Common myeloid progenitor, CD34-positive (primary cell): ENCODE measurements around the gene RAB20. TPM values are rescaled to one million over a fixed set of nuclear protein-coding genes. Genes with fewer than 3 reads are reported as not detected.
"Not testable (repeated sequence)": the region's sequence is repeated elsewhere in the genome, so short reads cannot be mapped to it uniquely, and the experiment has no call there.

ENCODE experiments used
- CTCF ChIA-PET: fragments of 350-600 bp; sonication (Branson Sonifier 250); formaldehyde crosslinking; loops from one replicate; lab custom pipeline; 2021; ENCODE audit warnings: antibody characterized with exemption; lab: Charles Lee
- POLR2A ChIA-PET: fragments of 350-600 bp; sonication (Branson Sonifier 250); formaldehyde crosslinking; loops from one replicate; lab custom pipeline; 2021; ENCODE audit warnings: antibody characterized with exemption; lab: Charles Lee
- DNase-seq, 3 donors: peaks; one replicate each; pipeline versions ENCODE4 v3.0.0 to v3.0.0-alpha.2; 2013
- H3K27ac ChIP-seq, 2 experiments: 1 replicate in 1 of 2; 2 replicates in 1 of 2; pipeline ENCODE4 v1.7.0; 2013; ENCODE audit warnings: inconsistent platforms in 2 of 2, low read length in 2 of 2, mild to moderate bottlenecking in 2 of 2, low read depth in 1 of 2, moderate library complexity in 1 of 2; ENCODE audit not compliant: severe bottlenecking in 2 of 2, insufficient read depth in 1 of 2, poor library complexity in 1 of 2
- H3K27me3 ChIP-seq, 5 experiments: replicated peaks in 2 of 5; 1 replicate in 3 of 5; 2 replicates in 2 of 5; pipeline versions ENCODE4 v1.6.1 to v1.7.0; 2013; ENCODE audit warnings: low read length in 4 of 5, mild to moderate bottlenecking in 2 of 5, moderate library complexity in 2 of 5, inconsistent platforms in 1 of 5; ENCODE audit not compliant: insufficient read depth in 5 of 5, control insufficient read depth in 4 of 5
- H3K36me3 ChIP-seq, 4 experiments: 1 replicate in 2 of 4; 2 replicates in 2 of 4; pipeline versions ENCODE4 v1.6.1 to v1.7.0; 2013; ENCODE audit warnings: low read length in 3 of 4, control low read depth in 1 of 4, mild to moderate bottlenecking in 1 of 4; ENCODE audit not compliant: control insufficient read depth in 4 of 4, insufficient read depth in 4 of 4
- H3K4me1 ChIP-seq, 4 experiments: 1 replicate in 3 of 4; 2 replicates in 1 of 4; pipeline versions ENCODE4 v1.6.1 to v1.7.1; 2013; ENCODE audit warnings: low read length in 3 of 4, mild to moderate bottlenecking in 3 of 4, control low read depth in 1 of 4, inconsistent platforms in 1 of 4, moderate library complexity in 1 of 4; ENCODE audit not compliant: control insufficient read depth in 4 of 4, insufficient read depth in 4 of 4; ENCODE audit errors: control extremely low read depth in 1 of 4
- H3K4me3 ChIP-seq, 7 experiments: 1 replicate in 4 of 7; 2 replicates in 3 of 7; pipeline versions ENCODE4 v1.5.1 to v1.7.0; 2013; ENCODE audit warnings: mild to moderate bottlenecking in 7 of 7, low read length in 6 of 7, moderate library complexity in 6 of 7, inconsistent platforms in 2 of 7, low read depth in 2 of 7, control low read depth in 1 of 7; ENCODE audit not compliant: insufficient read depth in 4 of 7, control insufficient read depth in 1 of 7; ENCODE audit errors: extremely low read depth in 1 of 7
- H3K9me3 ChIP-seq, 5 experiments: 1 replicate in 4 of 5; 2 replicates in 1 of 5; pipeline versions ENCODE4 v1.6.1 to v1.7.1; 2013; ENCODE audit warnings: low read length in 4 of 5, mild to moderate bottlenecking in 2 of 5, inconsistent platforms in 1 of 5, low read depth in 1 of 5, moderate library complexity in 1 of 5; ENCODE audit not compliant: control insufficient read depth in 4 of 5, insufficient read depth in 2 of 5; ENCODE audit errors: control extremely low read depth in 1 of 5
- WGBS: methylation state at CpG from one replicate; pipeline ENCODE4 v1.1.5; 2013; ENCODE audit not compliant: insufficient coverage; 5-methylcytosine and 5-hydroxymethylcytosine counted together
- polyA plus RNA-seq: library from polyadenylated mRNA; unstranded; fragments of 120-200 nt; gene quantifications from one replicate; pipeline ENCODE4 v1.2.1, GENCODE V29; 2013

RAB20 gene, protein sequence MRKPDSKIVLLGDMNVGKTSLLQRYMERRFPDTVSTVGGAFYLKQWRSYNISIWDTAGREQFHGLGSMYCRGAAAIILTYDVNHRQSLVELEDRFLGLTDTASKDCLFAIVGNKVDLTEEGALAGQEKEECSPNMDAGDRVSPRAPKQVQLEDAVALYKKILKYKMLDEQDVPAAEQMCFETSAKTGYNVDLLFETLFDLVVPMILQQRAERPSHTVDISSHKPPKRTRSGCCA
- polyA plus RNA-seq, result 0.92 TPM

- H3K27ac ChIP-seq, result peak within 1 kb of the TSS in 1 of 2 experiments; percentile 14
- POLR2A ChIA-PET, result interaction anchor here (0.6 to 0.7 kb wide), 2 partner anchors 67 to 154 kb away, joined by 3 read pairs; no protein-coding TSS in a partner anchor
- peaks cover 0 to 13% (median 3%) of the 10 kb centered on the region in 5 experiments for H3K9me3 ChIP-seq
- DNase-seq, result peak in 2 of 3 donors; percentile 67 to 80
- WGBS, result under 1% methylated on average over 53 of the region's 79 CpGs
- peaks cover 0 to 21% (median 20%) of the 10 kb centered on the region in 4 experiments for H3K4me1 ChIP-seq
- CTCF ChIA-PET, result interaction anchor here (1.4 to 2.2 kb wide), 2 partner anchors 15 to 106 kb away, joined by 3 to 6 read pairs; no protein-coding TSS in a partner anchor
- peak within 1 kb of the TSS; percentile 63 to 86 (median 70) for H3K4me3 ChIP-seq
- no peaks in the 10 kb centered on the region for H3K36me3 ChIP-seq
- H3K27me3 ChIP-seq, result peaks cover 2 to 28% (median 10%) of the 10 kb centered on the region in 5 experiments
Observed at GRCh38 chr13:110561344-110562035, at the start of gene RAB20. Gene RAB20 (minus strand): TSS chr13:110561722. CDS start chr13:110561519, 203 bp downstream.

- peaks cover 0 to 3% (median 0%) of the 10 kb centered on the region in 5 experiments for H3K27me3 ChIP-seq
- no peaks in the 10 kb centered on the region for H3K36me3 ChIP-seq
- H3K27ac ChIP-seq, result no peak overlapping the region
- DNase-seq, result peak in 1 of 3 donors; percentile 7
- CTCF ChIA-PET, result interaction anchor here (0.9 to 1.4 kb wide), 3 partner anchors 10 to 38 kb away, joined by 3 read pairs; no protein-coding TSS in a partner anchor
- no peaks in the 10 kb centered on the region for H3K9me3 ChIP-seq
- POLR2A ChIA-PET, result no interaction called here
- WGBS, result 93% methylated on average over 12 of the region's 12 CpGs
- H3K4me1 ChIP-seq, result peaks cover 0 to 8% (median 4%) of the 10 kb centered on the region in 4 experiments
- H3K4me3 ChIP-seq, result no peak overlapping the region
Observed at GRCh38 chr13:110610955-110611595, 49.6 kb upstream of the RAB20 start.

- DNase-seq, result no peak
- CTCF ChIA-PET, result no interaction called here
- no peaks in the 10 kb centered on the region for H3K9me3 ChIP-seq
- no peak overlapping the region for H3K4me3 ChIP-seq
- H3K27me3 ChIP-seq, result peaks cover 0 to 3% (median 0%) of the 10 kb centered on the region in 5 experiments
- no peak overlapping the region for H3K27ac ChIP-seq
- WGBS, result 88% methylated on average over 2 of the region's 3 CpGs
- POLR2A ChIA-PET, result no interaction called here
- no peaks in the 10 kb centered on the region for H3K36me3 ChIP-seq
- H3K4me1 ChIP-seq, result no peaks in the 10 kb centered on the region
Observed at GRCh38 chr13:110607675-110608224, 46.2 kb upstream of the RAB20 start.

DNA sequence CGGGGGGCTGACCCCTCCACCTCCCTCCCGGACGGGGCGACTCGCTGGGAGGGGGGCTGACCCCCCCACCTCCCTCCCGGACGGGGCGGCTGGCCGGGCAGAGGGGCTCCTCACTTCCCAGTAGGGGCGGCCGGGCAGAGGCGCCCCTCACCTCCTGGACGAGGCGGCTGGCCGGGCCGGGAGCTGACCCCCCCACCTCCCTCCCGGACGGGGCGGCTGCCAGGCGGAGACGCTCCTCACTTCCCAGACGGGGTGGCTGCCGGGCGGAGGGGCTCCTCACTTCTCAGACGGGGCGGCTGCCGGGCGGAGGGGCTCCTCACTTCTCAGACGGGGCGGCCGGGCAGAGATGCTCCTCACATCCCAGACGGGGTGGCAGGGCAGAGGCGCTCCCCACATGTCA, 44.8 kb upstream of the RAB20 start:
- H3K27ac ChIP-seq, CTCF ChIA-PET, DNase-seq, H3K27me3 ChIP-seq, H3K36me3 ChIP-seq, H3K4me1 ChIP-seq, H3K9me3 ChIP-seq, POLR2A ChIA-PET, H3K4me3 ChIP-seq: not testable (repeated sequence)
- WGBS, result 95% methylated on average over 4 of the region's 33 CpGs

DNA sequence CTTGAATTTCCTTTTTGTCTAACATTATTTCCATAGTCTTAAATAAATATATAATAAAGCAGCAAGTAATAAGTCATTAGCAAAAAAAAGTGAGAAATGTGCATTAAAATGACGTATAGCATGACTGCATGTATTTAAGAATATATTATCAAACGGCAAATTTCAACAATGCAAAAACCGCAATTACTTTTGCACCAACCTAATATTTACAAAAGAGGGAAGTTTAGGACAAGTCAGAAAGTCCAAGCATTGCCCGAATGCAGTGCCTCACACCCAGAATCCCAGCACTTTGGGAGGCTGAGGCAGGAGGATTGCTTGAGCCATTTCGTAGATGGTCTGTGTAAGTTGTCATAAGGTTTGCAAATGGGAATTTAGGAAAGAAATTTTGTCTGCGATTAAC, 43.6 kb upstream of the RAB20 start:
- H3K4me1 ChIP-seq, result no peaks in the 10 kb centered on the region
- no peak for DNase-seq
- H3K36me3 ChIP-seq, result no peaks in the 10 kb centered on the region
- H3K9me3 ChIP-seq, result no peaks in the 10 kb centered on the region
- no peak overlapping the region for H3K4me3 ChIP-seq
- H3K27ac ChIP-seq, result no peak overlapping the region
- ChIA-PET CTCF (no interaction called here), POLR2A (no interaction called here)
- 94% methylated on average over 2 of the region's 6 CpGs for WGBS
- no peaks in the 10 kb centered on the region for H3K27me3 ChIP-seq

DNA sequence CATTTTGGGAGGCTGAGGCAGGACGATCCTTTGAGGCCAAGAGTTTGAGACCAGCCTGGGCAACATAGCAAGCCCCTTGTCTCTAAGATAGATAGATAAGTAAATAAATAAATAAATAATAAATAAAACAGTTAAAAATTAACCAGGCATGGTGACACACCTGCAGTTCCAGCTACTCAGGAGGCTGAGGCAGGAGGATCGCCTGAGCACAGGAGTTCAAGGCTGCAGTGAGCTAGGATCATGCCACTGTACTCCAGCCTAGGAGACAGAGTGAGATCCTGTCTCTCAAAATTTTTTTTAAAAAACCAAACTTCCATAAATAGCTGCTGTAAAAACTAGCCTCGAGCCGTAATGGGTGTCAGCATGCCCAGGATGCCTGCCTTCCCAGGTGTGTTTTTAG, 39.5 kb upstream of the RAB20 start:
- 90% methylated on average over 3 of the region's 4 CpGs for WGBS
- DNase-seq, result no peak
- Histone ChIP-seq H3K9me3 (no peaks in the 10 kb centered on the region), H3K27ac (no peak overlapping the region), H3K4me1 (no peaks in the 10 kb centered on the region), H3K27me3 (no peaks in the 10 kb centered on the region), H3K4me3 (no peak overlapping the region), H3K36me3 (no peaks in the 10 kb centered on the region)
- ChIA-PET POLR2A (no interaction called here), CTCF (interaction anchor here (1.2 kb wide), 2 partner anchors 10 to 44 kb away, joined by 3 read pairs; no protein-coding TSS in a partner anchor)
